PC-9 (cell line): Measurements from ENCODE around the gene CDH26. TPM values are rescaled to one million over a fixed set of nuclear protein-coding genes. Genes with fewer than 3 reads are reported as not detected.
A peak's percentile ranks its signal among the peaks of the same experiment; 100 is the strongest.

Experiments
- BruUV-seq: library from RNA; stranded (reverse); fragments of 400-500 nt; replicated peaks from 2 replicates; lab custom pipeline; 2021; lab: Mats Ljungman, UMichigan
- CTCF ChIA-PET: fragments of 300-600 bp; sonication (Branson Sonifier 250); formaldehyde crosslinking; loops from one replicate; lab custom pipeline; 2022; ENCODE audit warnings: antibody characterized with exemption; lab: Charles Lee
- POLR2A ChIA-PET: fragments of 300-600 bp; sonication (Branson Sonifier 250); formaldehyde crosslinking; loops from one replicate; lab custom pipeline; 2022; ENCODE audit warnings: antibody characterized with exemption; ENCODE audit not compliant: unreplicated experiment; lab: Charles Lee
- DNase-seq, 2 experiments: peaks; one replicate each; pipeline versions ENCODE4 v3.0.0 to v3.0.0-alpha.2; 2015 to 2022; ENCODE audit warnings: mixed read lengths in 1 of 2
- H2AFZ ChIP-seq: fragments of 200-600 bp; sonication (generic); 2 replicates; pipeline ENCODE4 v1.8.1; 2017; ENCODE audit warnings: antibody characterized with exemption
- H3F3A ChIP-seq: fragments of 200-600 bp; sonication (generic); 2 replicates; pipeline ENCODE4 v1.8.1; 2017; ENCODE audit warnings: antibody characterized with exemption, mild to moderate bottlenecking, low read depth; ENCODE audit not compliant: insufficient read depth
- H3K27ac ChIP-seq: fragments of 200-600 bp; sonication (generic); 2 replicates; pipeline ENCODE4 v1.6.1; 2016; ENCODE audit warnings: mixed run types
- H3K27me3 ChIP-seq: fragments of 200-600 bp; sonication (generic); 2 replicates; pipeline ENCODE4 v1.6.1; 2016; ENCODE audit warnings: low read depth, mixed run types; ENCODE audit not compliant: insufficient read depth
- H3K36me3 ChIP-seq: fragments of 200-600 bp; sonication (generic); 2 replicates; pipeline ENCODE4 v1.6.1; 2016; ENCODE audit warnings: low read depth, mixed run types
- H3K4me1 ChIP-seq: fragments of 200-600 bp; sonication (generic); replicated peaks from 2 replicates; pipeline ENCODE4 v1.6.1; 2016; ENCODE audit warnings: mixed run types; ENCODE audit not compliant: insufficient read depth
- H3K4me2 ChIP-seq: fragments of 200-600 bp; sonication (generic); 2 replicates; pipeline ENCODE4 v1.6.1; 2017; ENCODE audit warnings: mixed run types
- H3K4me3 ChIP-seq: fragments of 200-600 bp; sonication (generic); 2 replicates; pipeline ENCODE4 v1.6.1; 2016; ENCODE audit warnings: mixed run types
- H3K79me2 ChIP-seq: fragments of 200-600 bp; sonication (generic); 2 replicates; pipeline ENCODE4 v1.6.1; 2017; ENCODE audit warnings: low read depth, mixed run types
- H3K9me2 ChIP-seq: fragments of 200-600 bp; sonication (generic); 2 replicates; pipeline ENCODE4 v1.8.1; 2017; ENCODE audit warnings: mild to moderate bottlenecking; ENCODE audit not compliant: insufficient read depth
- H3K9me3 ChIP-seq: fragments of 200-600 bp; sonication (generic); 2 replicates; pipeline ENCODE4 v1.8.1; 2016; ENCODE audit warnings: low read depth; ENCODE audit not compliant: insufficient read depth
- H4K20me1 ChIP-seq: fragments of 200-600 bp; sonication (generic); 2 replicates; pipeline ENCODE4 v1.8.1; 2017; ENCODE audit not compliant: insufficient read depth
- EZH2 ChIP-seq: fragments of 200-600 bp; sonication (generic); IDR thresholded peaks from 2 replicates; pipeline ENCODE4 v1.8.0; 2017; ENCODE audit warnings: antibody characterized with exemption, low read depth
- intact Hi-C: fragments of 100-400 bp; cut with micrococcal nuclease; formaldehyde crosslinking; loops from one replicate; pipeline ENCODE4 v1.10.0; 2022; ENCODE audit not compliant: unreplicated experiment
- total RNA-seq: library from RNA; stranded (reverse); gene quantifications from 2 replicates; pipeline ENCODE4 v1.2.3, GENCODE V29; 2021
- TF ChIP-seq, protein P1 (sequence below): fragments of 200-600 bp; sonication (generic); conservative IDR thresholded peaks from 2 replicates; pipeline ENCODE4 v1.6.1; 2017; ENCODE audit warnings: mixed run types, antibody characterized with exemption, mild to moderate bottlenecking, moderate library complexity

The CDH26 gene
- total RNA-seq, 1 experiment from 2014 or later, result 1.1 TPM

GRCh38 chr20:59945731-59946130 is 12.5 kb upstream of the CDH26 start:
- H2AFZ ChIP-seq, result no peak overlapping the region
- ChIA-PET POLR2A (no interaction called here), CTCF (no interaction called here)
- no peaks in the 10 kb centered on the region for H4K20me1 ChIP-seq
- H3K79me2 ChIP-seq, result peaks cover 20% of the 10 kb centered on the region
- H3K27ac ChIP-seq, result no peak overlapping the region
- H3F3A ChIP-seq, result peaks cover 41% of the 10 kb centered on the region
- intact Hi-C loops, result loop anchor here (5.0 to 10.0 kb wide), 2 partner anchors 163 to 351 kb away; no protein-coding TSS in a partner anchor
- no peak overlapping the region for H3K4me3 ChIP-seq
- no peaks in the 10 kb centered on the region for H3K9me3 ChIP-seq
- BruUV-seq, result no TSS peak
- H3K4me2 ChIP-seq, result 0 out of 2 replicates have a peak overlapping the region, but pooled peaks have one; percentile 12
- DNase-seq, result no peak
- peaks cover 47% of the 10 kb centered on the region for H3K4me1 ChIP-seq
- TF ChIP-seq EZH2, result no peak
- TF ChIP-seq, protein P1, sequence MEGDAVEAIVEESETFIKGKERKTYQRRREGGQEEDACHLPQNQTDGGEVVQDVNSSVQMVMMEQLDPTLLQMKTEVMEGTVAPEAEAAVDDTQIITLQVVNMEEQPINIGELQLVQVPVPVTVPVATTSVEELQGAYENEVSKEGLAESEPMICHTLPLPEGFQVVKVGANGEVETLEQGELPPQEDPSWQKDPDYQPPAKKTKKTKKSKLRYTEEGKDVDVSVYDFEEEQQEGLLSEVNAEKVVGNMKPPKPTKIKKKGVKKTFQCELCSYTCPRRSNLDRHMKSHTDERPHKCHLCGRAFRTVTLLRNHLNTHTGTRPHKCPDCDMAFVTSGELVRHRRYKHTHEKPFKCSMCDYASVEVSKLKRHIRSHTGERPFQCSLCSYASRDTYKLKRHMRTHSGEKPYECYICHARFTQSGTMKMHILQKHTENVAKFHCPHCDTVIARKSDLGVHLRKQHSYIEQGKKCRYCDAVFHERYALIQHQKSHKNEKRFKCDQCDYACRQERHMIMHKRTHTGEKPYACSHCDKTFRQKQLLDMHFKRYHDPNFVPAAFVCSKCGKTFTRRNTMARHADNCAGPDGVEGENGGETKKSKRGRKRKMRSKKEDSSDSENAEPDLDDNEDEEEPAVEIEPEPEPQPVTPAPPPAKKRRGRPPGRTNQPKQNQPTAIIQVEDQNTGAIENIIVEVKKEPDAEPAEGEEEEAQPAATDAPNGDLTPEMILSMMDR, result no peak
- peaks cover 12% of the 10 kb centered on the region; the same call in 1 of the 2 replicates for H3K36me3 ChIP-seq
- H3K27me3 ChIP-seq, result no peaks in the 10 kb centered on the region
- H3K9me2 ChIP-seq, result no peaks in the 10 kb centered on the region

GRCh38 chr20:59947376-59947775 is 10.8 kb upstream of the CDH26 start:
- Histone ChIP-seq H4K20me1 (no peaks in the 10 kb centered on the region), H3K79me2 (peaks cover 7% of the 10 kb centered on the region), H2AFZ (no peak overlapping the region), H3K9me3 (no peaks in the 10 kb centered on the region), H3K4me1 (peaks cover 33% of the 10 kb centered on the region), H3K4me3 (no peak overlapping the region), H3K27me3 (no peaks in the 10 kb centered on the region), H3F3A (peaks cover 30% of the 10 kb centered on the region), H3K27ac (no peak overlapping the region), H3K9me2 (no peaks in the 10 kb centered on the region), H3K4me2 (no peak overlapping the region), H3K36me3 (peaks cover 13% of the 10 kb centered on the region; the same call in 1 of the 2 replicates)
- DNase-seq, result no peak
- BruUV-seq, result no TSS peak
- intact Hi-C loops, result loop anchor here (5.0 to 10.0 kb wide), 2 partner anchors 165 to 353 kb away; no protein-coding TSS in a partner anchor
- TF ChIP-seq EZH2, result no peak
- TF ChIP-seq, protein P1, result no peak
- ChIA-PET CTCF (interaction anchor here (1.4 kb wide), 1 partner anchor 102 kb away, joined by 6 read pairs; no protein-coding TSS in a partner anchor), POLR2A (no interaction called here)

DNA sequence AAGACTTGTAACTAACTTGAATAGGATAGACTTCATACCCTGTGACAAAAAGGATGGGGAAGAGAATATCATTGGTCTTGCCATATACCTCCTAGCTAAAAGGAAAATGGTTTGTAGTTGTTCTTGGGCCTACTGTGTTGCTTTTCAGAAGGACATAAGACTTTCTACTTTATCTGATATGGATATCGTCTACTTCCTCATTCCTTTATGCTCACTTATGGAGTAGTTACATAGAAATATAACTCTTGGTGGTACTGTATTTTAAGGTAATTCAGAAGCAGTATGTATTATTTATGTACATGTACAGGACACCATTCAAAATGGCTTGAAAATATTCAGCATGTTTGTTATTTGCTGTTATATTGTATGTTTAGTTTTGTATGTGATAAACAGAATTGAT is 10.0 kb upstream of the CDH26 start:
- Histone ChIP-seq H4K20me1 (no peaks in the 10 kb centered on the region), H3K9me2 (no peaks in the 10 kb centered on the region), H2AFZ (no peak overlapping the region), H3K36me3 (peaks cover 4% of the 10 kb centered on the region; the same call in 1 of the 2 replicates), H3K4me1 (peaks cover 28% of the 10 kb centered on the region), H3K27me3 (no peaks in the 10 kb centered on the region), H3F3A (peaks cover 29% of the 10 kb centered on the region), H3K27ac (peak overlapping the region; percentile 36; the same call in 1 of the 2 replicates), H3K4me2 (no peak overlapping the region), H3K4me3 (no peak overlapping the region), H3K79me2 (no peaks in the 10 kb centered on the region; the same call in 1 of the 2 replicates), H3K9me3 (no peaks in the 10 kb centered on the region)
- POLR2A ChIA-PET, result no interaction called here
- peak in 1 of 2 experiments; percentile 45 for DNase-seq
- no peak for TF ChIP-seq EZH2
- TF ChIP-seq, protein P1, result no peak
- intact Hi-C loops, result loop anchor here (5.0 to 10.0 kb wide), 2 partner anchors 166 to 353 kb away; no protein-coding TSS in a partner anchor
- BruUV-seq, result no TSS peak
- CTCF ChIA-PET, result interaction anchor here (1.4 kb wide), 1 partner anchor 102 kb away, joined by 6 read pairs; no protein-coding TSS in a partner anchor
